Measurements from ENCODE around the gene NEK5.

NEK5 gene

DNA sequence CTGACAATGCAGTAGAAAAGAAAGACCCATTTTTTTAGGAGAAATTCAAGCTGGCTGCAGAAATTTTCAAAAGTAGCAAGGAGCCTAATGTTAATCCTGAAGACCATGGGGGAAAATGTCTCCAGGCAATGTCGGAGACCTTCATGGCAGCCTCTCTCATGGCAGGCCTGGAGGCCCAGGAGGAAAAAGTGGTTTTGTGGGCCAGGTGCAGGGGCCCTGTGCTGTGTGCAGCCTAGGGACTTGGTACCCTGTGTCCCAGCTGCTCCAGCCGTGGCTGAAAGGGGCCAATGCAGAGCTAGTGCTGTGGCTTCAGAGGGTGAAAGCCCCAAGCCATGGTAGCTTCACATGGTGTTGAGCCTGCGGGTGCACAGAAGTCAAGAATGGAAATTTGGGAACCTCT, 112.6 kb downstream of the NEK5 start:
- Histone ChIP-seq H3K27ac (ENCODE audit: low read depth, low read length) (no peak overlapping the region), H3K27me3 (ENCODE audit: low read length) (no peaks in the 10 kb centered on the region), H3K4me2 (ENCODE audit: low read depth, low read length, poor library complexity, severe bottlenecking) (no peak overlapping the region), H3F3A (ENCODE audit: insufficient read depth) (no peaks in the 10 kb centered on the region), H4K20me1 (ENCODE audit: low read depth, low read length) (no peaks in the 10 kb centered on the region), H3K79me2 (ENCODE audit: insufficient read depth, low read length) (peaks cover 60% of the 10 kb centered on the region), H3K36me3 (ENCODE audit: low read length) (no peaks in the 10 kb centered on the region; the same call in 1 of the 2 replicates), H3K4me3 (ENCODE audit: insufficient read depth, low read length, poor library complexity, severe bottlenecking) (no peak overlapping the region), H3K9me2 (replicated peaks; ENCODE audit: insufficient read depth, low read length) (no peaks in the 10 kb centered on the region), H3K9me3 (ENCODE audit: insufficient read depth, low read length) (no peaks in the 10 kb centered on the region), H3K9ac (ENCODE audit: low read length) (no peak overlapping the region), H2AFZ (ENCODE audit: low read depth, low read length, severe bottlenecking) (no peak overlapping the region)
- TF ChIP-seq, protein P1, sequence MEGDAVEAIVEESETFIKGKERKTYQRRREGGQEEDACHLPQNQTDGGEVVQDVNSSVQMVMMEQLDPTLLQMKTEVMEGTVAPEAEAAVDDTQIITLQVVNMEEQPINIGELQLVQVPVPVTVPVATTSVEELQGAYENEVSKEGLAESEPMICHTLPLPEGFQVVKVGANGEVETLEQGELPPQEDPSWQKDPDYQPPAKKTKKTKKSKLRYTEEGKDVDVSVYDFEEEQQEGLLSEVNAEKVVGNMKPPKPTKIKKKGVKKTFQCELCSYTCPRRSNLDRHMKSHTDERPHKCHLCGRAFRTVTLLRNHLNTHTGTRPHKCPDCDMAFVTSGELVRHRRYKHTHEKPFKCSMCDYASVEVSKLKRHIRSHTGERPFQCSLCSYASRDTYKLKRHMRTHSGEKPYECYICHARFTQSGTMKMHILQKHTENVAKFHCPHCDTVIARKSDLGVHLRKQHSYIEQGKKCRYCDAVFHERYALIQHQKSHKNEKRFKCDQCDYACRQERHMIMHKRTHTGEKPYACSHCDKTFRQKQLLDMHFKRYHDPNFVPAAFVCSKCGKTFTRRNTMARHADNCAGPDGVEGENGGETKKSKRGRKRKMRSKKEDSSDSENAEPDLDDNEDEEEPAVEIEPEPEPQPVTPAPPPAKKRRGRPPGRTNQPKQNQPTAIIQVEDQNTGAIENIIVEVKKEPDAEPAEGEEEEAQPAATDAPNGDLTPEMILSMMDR (IDR thresholded peaks at IDR 0.05; ENCODE audit: insufficient read depth, low read length, poor library complexity, severe bottlenecking), result no peak
- TF ChIP-seq EZH2phosphoT487 (conservative IDR thresholded peaks at IDR 0.05; ENCODE audit: low read length), result no peak

DNA sequence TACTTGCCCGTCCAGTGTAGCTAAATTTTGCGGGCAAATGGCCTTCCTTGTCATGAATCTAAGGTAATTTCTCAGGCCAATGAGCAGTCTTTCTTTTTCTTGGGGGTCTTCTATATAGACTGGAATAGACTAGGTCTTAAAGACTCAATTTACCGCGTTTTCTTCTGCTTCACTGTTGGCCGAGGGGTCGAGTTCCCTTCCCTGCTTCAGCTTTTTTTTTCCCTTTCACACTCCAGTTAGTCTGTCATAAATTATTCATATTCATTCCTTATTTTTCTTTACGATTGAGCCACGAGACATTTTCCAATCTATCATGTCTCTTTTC, 116.4 kb downstream of the NEK5 start:
- H3K79me2 ChIP-seq (ENCODE audit: insufficient read depth, low read length), result peaks cover 49% of the 10 kb centered on the region
- H4K20me1 ChIP-seq (ENCODE audit: low read depth, low read length), result no peaks in the 10 kb centered on the region
- H3K4me3 ChIP-seq (ENCODE audit: insufficient read depth, low read length, poor library complexity, severe bottlenecking), result peak overlapping the region; percentile 100
- no peaks in the 10 kb centered on the region for H3K9me3 ChIP-seq (ENCODE audit: insufficient read depth, low read length)
- peak overlapping the region; percentile 87 for H3K9ac ChIP-seq (ENCODE audit: low read length)
- H3K27me3 ChIP-seq (ENCODE audit: low read length), result no peaks in the 10 kb centered on the region
- peak overlapping the region; percentile 99 for H3K4me2 ChIP-seq (ENCODE audit: low read depth, low read length, poor library complexity, severe bottlenecking)
- peak overlapping the region; percentile 96 for H2AFZ ChIP-seq (ENCODE audit: low read depth, low read length, severe bottlenecking)
- TF ChIP-seq EZH2phosphoT487 (conservative IDR thresholded peaks at IDR 0.05; ENCODE audit: low read length), result no peak
- TF ChIP-seq, protein P1 (IDR thresholded peaks at IDR 0.05; ENCODE audit: insufficient read depth, low read length, poor library complexity, severe bottlenecking), result no peak
- H3K36me3 ChIP-seq (ENCODE audit: low read length), result no peaks in the 10 kb centered on the region
- no peaks in the 10 kb centered on the region for H3F3A ChIP-seq (ENCODE audit: insufficient read depth)
- no peaks in the 10 kb centered on the region for H3K9me2 ChIP-seq (replicated peaks; ENCODE audit: insufficient read depth, low read length)
- H3K27ac ChIP-seq (ENCODE audit: low read depth, low read length), result no peak overlapping the region

DNA sequence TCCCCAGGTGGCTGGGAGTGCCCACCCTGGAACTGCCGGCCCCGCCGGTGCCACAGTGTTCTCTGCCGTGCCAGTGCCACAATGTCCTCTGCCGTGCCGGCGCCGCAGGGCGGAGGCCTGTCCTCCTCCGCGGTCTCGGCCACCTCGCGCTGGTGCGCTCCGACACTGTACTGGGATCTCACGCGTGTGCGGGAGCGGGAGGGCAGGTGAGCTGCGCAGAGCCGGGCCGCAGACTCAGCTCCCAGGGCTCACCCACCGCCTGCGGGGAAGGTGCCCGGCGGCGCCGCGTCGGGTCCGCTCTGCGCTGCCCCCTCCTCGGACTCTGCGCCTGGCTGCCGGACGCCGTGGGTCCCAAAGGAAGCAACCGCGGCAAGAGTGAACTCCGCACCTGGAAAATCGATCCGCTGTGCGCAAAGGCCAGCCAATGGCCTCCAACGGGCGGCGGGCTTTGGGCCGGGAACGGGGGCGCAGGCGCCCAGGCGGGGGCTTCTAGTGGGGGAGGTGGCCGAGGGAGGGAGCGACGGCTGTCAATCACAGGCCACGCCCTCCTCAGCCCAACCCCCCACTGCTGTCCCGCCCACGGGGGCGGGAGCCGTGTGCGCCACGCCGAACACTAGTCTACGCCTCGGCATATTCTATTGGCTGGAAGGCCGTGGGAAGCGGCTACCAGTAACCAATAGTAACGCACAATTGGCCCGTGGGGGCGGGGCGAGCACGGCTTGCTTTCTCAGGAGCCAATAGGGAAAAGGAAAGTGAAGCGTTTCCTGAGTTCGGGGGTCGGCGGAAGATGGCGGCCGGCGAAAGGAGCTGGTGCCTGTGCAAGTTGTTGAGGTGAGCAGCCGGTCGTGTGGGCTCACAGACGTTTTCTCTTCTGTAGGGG, 117.0 kb downstream of the NEK5 start, which contains the start of gene ALG11:
Gene ALG11 (plus strand): TSS at position 767 of the 880 bp plus-strand sequence. CDS start 21 bp downstream, at position 788.
- Histone ChIP-seq H3K27ac (ENCODE audit: low read depth, low read length) (no peak within 1 kb of the TSS), H3K9me3 (ENCODE audit: insufficient read depth, low read length) (no peaks in the 10 kb centered on the region), H3K36me3 (ENCODE audit: low read length) (no peaks in the 10 kb centered on the region), H3K4me2 (ENCODE audit: low read depth, low read length, poor library complexity, severe bottlenecking) (peak within 1 kb of the TSS; percentile 99), H3K4me3 (ENCODE audit: insufficient read depth, low read length, poor library complexity, severe bottlenecking) (peak within 1 kb of the TSS; percentile 100), H3F3A (ENCODE audit: insufficient read depth) (no peaks in the 10 kb centered on the region), H4K20me1 (ENCODE audit: low read depth, low read length) (no peaks in the 10 kb centered on the region), H2AFZ (ENCODE audit: low read depth, low read length, severe bottlenecking) (peak within 1 kb of the TSS; percentile 96), H3K9me2 (replicated peaks; ENCODE audit: insufficient read depth, low read length) (no peaks in the 10 kb centered on the region), H3K27me3 (ENCODE audit: low read length) (no peaks in the 10 kb centered on the region), H3K9ac (ENCODE audit: low read length) (peak within 1 kb of the TSS; percentile 87), H3K79me2 (ENCODE audit: insufficient read depth, low read length) (peaks cover 43% of the 10 kb centered on the region)
- TF ChIP-seq EZH2phosphoT487 (conservative IDR thresholded peaks at IDR 0.05; ENCODE audit: low read length), result 0 out of 2 replicates have a peak, but pooled peaks have one; percentile 15
- TF ChIP-seq, protein P1 (IDR thresholded peaks at IDR 0.05; ENCODE audit: insufficient read depth, low read length, poor library complexity, severe bottlenecking), result no peak
